Neutrophil (primary cell): Measurements from ENCODE around the gene ZNF358.

Source experiments
- H3K27ac ChIP-seq: fragments of 200-600 bp; sonication (generic); 2 replicates; pipeline ENCODE4 v1.5.1; 2016; ENCODE audit warnings: mild to moderate bottlenecking, moderate library complexity
- H3K27me3 ChIP-seq: fragments of 200-600 bp; sonication (generic); 2 replicates; pipeline ENCODE4 v1.6.0; 2016; ENCODE audit warnings: mild to moderate bottlenecking
- H3K36me3 ChIP-seq: fragments of 200-600 bp; sonication (generic); 2 replicates; pipeline ENCODE4 v1.5.1; 2017
- H3K4me1 ChIP-seq, 2 experiments: fragments of 200-600 bp in 1 of 2; sonication (generic) in 1 of 2; 1 replicate in 1 of 2; 2 replicates in 1 of 2; pipeline versions ENCODE4 v1.5.1 to v1.6.1; 2013 to 2016; ENCODE audit warnings: low read depth in 1 of 2, low read length in 1 of 2, mild to moderate bottlenecking in 1 of 2, moderate library complexity in 1 of 2; ENCODE audit not compliant: control insufficient read depth in 1 of 2, insufficient read depth in 1 of 2
- H3K4me3 ChIP-seq, 2 experiments: fragments of 200-600 bp in 1 of 2; sonication (generic) in 1 of 2; 1 replicate in 1 of 2; 2 replicates in 1 of 2; pipeline ENCODE4 v1.5.1; 2013 to 2016; ENCODE audit warnings: low read depth in 1 of 2, low read length in 1 of 2, mild to moderate bottlenecking in 1 of 2, moderate library complexity in 1 of 2
- H3K9me3 ChIP-seq: fragments of 200-600 bp; sonication (generic); 2 replicates; pipeline ENCODE4 v1.5.1; 2016
- CTCF ChIP-seq: fragments of 200-600 bp; sonication (generic); IDR thresholded peaks from 2 replicates; pipeline ENCODE4 v1.5.1; 2016; ENCODE audit warnings: antibody characterized with exemption

ZNF358 gene

DNA sequence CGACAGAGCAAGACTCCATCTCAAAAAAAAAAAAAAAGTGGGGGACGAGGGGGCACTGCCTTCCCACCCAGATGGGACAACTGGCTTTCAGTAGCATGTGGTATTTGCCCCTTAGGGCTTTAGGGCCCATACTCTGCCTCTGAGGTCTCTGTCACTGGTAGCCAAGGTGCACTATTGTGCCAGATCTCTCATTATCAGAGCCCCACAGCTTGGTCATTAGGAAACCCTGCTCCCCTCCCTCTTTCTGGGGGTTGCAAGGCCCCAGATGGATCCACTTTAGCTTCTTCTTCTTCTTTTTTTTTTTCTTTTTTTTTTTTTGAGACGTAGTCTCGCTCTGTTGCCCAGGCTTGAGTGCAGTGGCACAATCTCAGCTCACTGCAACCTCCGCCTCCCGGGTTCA lies 11.2 kb upstream of the ZNF358 start:
- no peak overlapping the region for H3K27ac ChIP-seq
- H3K27me3 ChIP-seq = peaks cover 91% of the 10 kb centered on the region
- peaks cover 19 to 28% of the 10 kb centered on the region in 2 experiments for H3K4me1 ChIP-seq
- no peak for TF ChIP-seq CTCF
- no peaks in the 10 kb centered on the region for H3K9me3 ChIP-seq
- H3K36me3 ChIP-seq = no peaks in the 10 kb centered on the region
- no peak overlapping the region for H3K4me3 ChIP-seq

DNA sequence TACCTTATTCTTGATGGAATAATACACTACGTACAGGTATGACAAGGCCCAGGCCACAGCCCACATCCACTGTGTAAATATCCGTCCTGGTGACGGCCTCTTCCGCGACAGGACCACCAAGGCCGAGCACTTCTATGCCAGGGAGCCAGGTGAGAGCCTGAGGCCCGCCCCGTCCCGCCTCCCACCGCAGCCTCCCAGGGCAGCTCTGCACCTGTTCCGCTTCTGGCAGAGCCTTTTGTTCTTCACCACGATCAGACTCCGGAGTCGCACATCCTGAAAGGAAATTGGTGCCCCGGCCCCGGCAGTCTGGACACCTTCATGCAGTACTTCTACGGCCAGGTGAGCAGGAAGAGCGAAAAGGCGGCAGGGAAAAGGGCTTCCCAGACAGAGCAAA lies 10.6 kb upstream of the ZNF358 start:
- no peak for TF ChIP-seq CTCF

DNA sequence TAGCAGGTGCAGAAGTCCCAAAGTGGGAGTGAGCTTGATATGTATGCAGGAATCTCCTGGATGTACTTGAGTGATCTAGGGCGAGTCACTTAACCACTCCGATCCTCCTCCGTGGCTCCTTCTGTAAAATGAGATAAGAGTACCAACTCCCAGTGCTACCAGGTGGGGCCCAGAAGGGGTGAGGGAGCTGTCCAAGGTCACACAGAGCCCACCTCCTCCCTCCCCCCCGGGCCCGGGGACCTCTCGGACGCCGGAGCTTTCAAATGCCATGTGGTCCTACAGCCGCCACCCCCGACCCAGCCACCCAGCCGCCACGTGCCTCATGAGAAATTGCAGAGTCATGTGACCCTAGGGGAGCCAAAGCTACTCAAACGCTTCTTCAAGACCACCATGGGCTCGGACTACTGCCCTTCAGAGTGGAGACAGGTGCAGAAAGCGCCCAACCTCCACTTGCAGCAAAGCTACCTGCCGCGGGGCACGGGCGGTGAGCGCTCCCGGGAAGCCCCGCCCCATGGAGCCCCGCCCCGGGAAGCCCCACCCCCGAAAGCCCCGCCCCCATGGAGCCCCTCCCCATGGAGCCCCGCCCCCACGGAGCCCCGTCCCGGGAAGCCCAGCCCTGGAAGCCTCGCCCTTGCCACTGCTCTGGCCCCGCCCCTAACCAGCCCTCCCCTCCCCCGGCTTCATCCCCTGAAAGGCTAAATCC lies 10.1 kb upstream of the ZNF358 start:
- Histone ChIP-seq H3K9me3 (no peaks in the 10 kb centered on the region), H3K27me3 (peaks cover 90% of the 10 kb centered on the region), H3K4me1 (peaks cover 15 to 24% of the 10 kb centered on the region in 2 experiments), H3K27ac (no peak overlapping the region), H3K4me3 (no peak overlapping the region), H3K36me3 (no peaks in the 10 kb centered on the region)
- TF ChIP-seq CTCF = no peak

More for the DNA sequence above, 10.6 kb upstream of the ZNF358 start:
- Histone ChIP-seq H3K4me3 (no peak overlapping the region), H3K9me3 (no peaks in the 10 kb centered on the region), H3K27me3 (peaks cover 91% of the 10 kb centered on the region), H3K4me1 (peaks cover 19 to 28% of the 10 kb centered on the region in 2 experiments), H3K27ac (no peak overlapping the region), H3K36me3 (no peaks in the 10 kb centered on the region)

- peaks cover 89% of the 10 kb centered on the region for H3K27me3 ChIP-seq
- no peaks in the 10 kb centered on the region for H3K36me3 ChIP-seq
- no peak for TF ChIP-seq CTCF
- no peak overlapping the region for H3K4me3 ChIP-seq
- no peak overlapping the region for H3K27ac ChIP-seq
- H3K4me1 ChIP-seq = peaks cover 10 to 17% of the 10 kb centered on the region in 2 experiments
- no peaks in the 10 kb centered on the region for H3K9me3 ChIP-seq
Measured at GRCh38 chr19:7506385-7507328, 9.2 kb upstream of the ZNF358 start.

DNA sequence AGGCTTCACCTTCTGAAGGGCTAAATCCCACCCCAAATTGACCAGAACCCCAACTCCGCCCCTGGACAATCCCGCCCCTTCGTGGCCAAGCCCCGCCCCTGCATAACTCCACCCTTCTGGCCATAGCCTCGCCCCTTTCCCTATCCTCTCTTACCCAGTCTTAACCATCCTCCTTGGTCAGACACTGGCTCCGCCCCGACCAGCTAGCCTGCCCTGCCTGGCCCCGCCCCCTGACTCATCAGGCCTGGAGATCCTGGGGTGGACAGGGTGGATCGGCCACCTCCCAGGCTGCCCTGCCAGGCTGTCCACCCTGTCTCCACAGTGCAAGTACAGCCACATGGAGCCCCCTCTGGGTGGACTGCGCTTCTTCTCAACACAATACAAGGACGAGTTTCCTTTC lies 8.0 kb upstream of the ZNF358 start:
- no peak for TF ChIP-seq CTCF
- peaks cover 10 to 17% of the 10 kb centered on the region in 2 experiments for H3K4me1 ChIP-seq
- H3K27me3 ChIP-seq = peaks cover 89% of the 10 kb centered on the region
- H3K27ac ChIP-seq = no peak overlapping the region
- no peak overlapping the region for H3K4me3 ChIP-seq
- no peaks in the 10 kb centered on the region for H3K36me3 ChIP-seq
- no peaks in the 10 kb centered on the region for H3K9me3 ChIP-seq
